Measurements from ENCODE around the gene ENDOV.

- no peak for TF ChIP-seq EZH2 (IDR thresholded peaks at IDR 0.05)
- TF ChIP-seq CTCF (IDR thresholded peaks at IDR 0.05), result no peak
These were observed 30.6 kb upstream of the ENDOV start for GRCh38 chr17:80384078-80384960.
